A549 (cell line): ENCODE results near the gene RIPOR1. TPM values are rescaled to one million over a fixed set of nuclear protein-coding genes. Genes with fewer than 3 reads are reported as not detected.

Source experiments
- ATAC-seq, 2 experiments: fragments of 200-7000 bp in 1 of 2; fragments of >200 bp in 1 of 2; cut with Nextera tagmentation in 1 of 2; cut with Tn5 transposase in 1 of 2; 3 replicates each; pipeline versions ENCODE4 v1.8.0 to v1.9.1; 2018 to 2020; ENCODE audit warnings: mild to moderate bottlenecking in 1 of 2, moderate library complexity in 1 of 2
- CTCF ChIA-PET: fragments of 300-600 bp; sonication (Branson Sonifier 250); formaldehyde crosslinking; extraction: SDS; loops from one replicate; lab custom pipeline; 2021; ENCODE audit warnings: antibody characterized with exemption, inconsistent platforms; lab: Yijun Ruan, JAX
- POLR2A ChIA-PET: fragments of 350-600 bp; formaldehyde crosslinking; extraction: SDS; loops from one replicate; lab custom pipeline; 2021; ENCODE audit warnings: antibody characterized with exemption, inconsistent platforms; lab: Yijun Ruan, JAX
- DNase-seq, 2 experiments: peaks; one replicate each; pipeline versions ENCODE4 v3.0.0 to v3.0.0-alpha.2; 2011 to 2016; ENCODE audit warnings: low read depth in 1 of 2, low spot score in 1 of 2
- FAIRE-seq: peaks from 2 replicates; lab custom pipeline; 2011; peaks lifted over from hg19 to GRCh38; lab: Jason Lieb, UNC
- H3K27ac ChIP-seq, 2 experiments: fragments of >200 bp; sonication (Bioruptor Twin); formaldehyde crosslinking; 3 replicates each; pipeline ENCODE4 v1.5.1; 2016 to 2017
- H3K4me1 ChIP-seq: fragments of >200 bp; sonication (Bioruptor Twin); formaldehyde crosslinking; 3 replicates; pipeline ENCODE4 v1.6.1; 2016
- H3K4me2 ChIP-seq: fragments of >200 bp; sonication (Bioruptor Twin); formaldehyde crosslinking; 3 replicates; pipeline ENCODE4 v1.6.1; 2016
- H3K4me3 ChIP-seq: fragments of >200 bp; sonication (Bioruptor Twin); formaldehyde crosslinking; 3 replicates; pipeline ENCODE4 v1.5.1; 2016
- H3K9me3 ChIP-seq: fragments of >200 bp; sonication (Bioruptor Twin); formaldehyde crosslinking; 3 replicates; pipeline ENCODE4 v1.6.1; 2016
- BHLHE40 ChIP-seq: IDR thresholded peaks from 2 replicates; pipeline ENCODE4 v1.6.1; 2012; ENCODE audit warnings: low read depth, low read length, inconsistent platforms
- CHD4 ChIP-seq: fragments of 200-600 bp; sonication (generic); IDR thresholded peaks from 2 replicates; pipeline ENCODE4 v1.6.1; 2016; ENCODE audit warnings: antibody characterized with exemption, mild to moderate bottlenecking, borderline replicate concordance
- ELK1 ChIP-seq: fragments of 150-350 bp; IDR thresholded peaks from 2 replicates; pipeline ENCODE4 v1.6.1; 2014; ENCODE audit warnings: low read depth, mild to moderate bottlenecking, low read length
- EP300 ChIP-seq, 2 experiments: fragments of >200 bp; sonication (Bioruptor Twin); formaldehyde crosslinking; IDR thresholded peaks; 2 replicates in 1 of 2; 3 replicates in 1 of 2; pipeline ENCODE4 v1.6.1; 2016 to 2017
- ESRRA ChIP-seq: fragments of 150-350 bp; IDR thresholded peaks from 2 replicates; pipeline ENCODE4 v1.6.1; 2014; ENCODE audit warnings: mild to moderate bottlenecking, low read length, borderline replicate concordance
- FOSL2 ChIP-seq, 2 experiments: fragments of 450-650 bp in 1 of 2; fragments of >200 bp in 1 of 2; sonication (Bioruptor Twin) in 1 of 2; formaldehyde crosslinking; IDR thresholded peaks; 2 replicates each; pipeline versions ENCODE4 v1.5.0 to v1.6.1; 2016 to 2020; ENCODE audit warnings: mild to moderate bottlenecking in 1 of 2, moderate library complexity in 1 of 2
- HEYL ChIP-seq: fragments of 250-450 bp; sonication (Bioruptor Pico); IDR thresholded peaks from 2 replicates; pipeline ENCODE4 v1.8.0; 2021; ENCODE audit warnings: mild to moderate bottlenecking, moderate library complexity
- HOXA7 ChIP-seq: fragments of 250-450 bp; sonication (Bioruptor Pico); IDR thresholded peaks from 2 replicates; pipeline ENCODE4 v1.5.0; 2020; ENCODE audit warnings: mild to moderate bottlenecking, moderate library complexity
- HOXB13 ChIP-seq: fragments of 250-450 bp; sonication (Bioruptor Pico); IDR thresholded peaks from 2 replicates; pipeline ENCODE4 v1.5.0; 2020; ENCODE audit warnings: low read depth, mild to moderate bottlenecking, moderate library complexity
- JUN ChIP-seq, 2 experiments: fragments of >200 bp; sonication (Bioruptor Twin); formaldehyde crosslinking; IDR thresholded peaks; 2 replicates in 1 of 2; 3 replicates in 1 of 2; pipeline ENCODE4 v1.6.1; 2016 to 2017
- MAX ChIP-seq: IDR thresholded peaks from 2 replicates; pipeline ENCODE4 v1.6.1; 2012
- MYC ChIP-seq: IDR thresholded peaks from 2 replicates; pipeline ENCODE4 v1.6.1; 2012; ENCODE audit warnings: mild to moderate bottlenecking, inconsistent platforms, low read length, improper control_type of control experiment, borderline replicate concordance
- NR3C1 ChIP-seq: fragments of >200 bp; sonication (Bioruptor Twin); formaldehyde crosslinking; IDR thresholded peaks from 3 replicates; pipeline ENCODE4 v1.6.1; 2017
- POLR2AphosphoS2 ChIP-seq: conservative IDR thresholded peaks from 2 replicates; pipeline ENCODE4 v1.6.1; 2012; ENCODE audit warnings: low read length, improper control_type of control experiment, inconsistent platforms
- RFX5 ChIP-seq: fragments of 450-650 bp; IDR thresholded peaks from 2 replicates; pipeline ENCODE4 v1.7.1; 2014; ENCODE audit warnings: antibody characterized with exemption, mild to moderate bottlenecking, moderate library complexity
- SMC3 ChIP-seq: fragments of >200 bp; sonication (Bioruptor Twin); formaldehyde crosslinking; IDR thresholded peaks from 3 replicates; pipeline ENCODE4 v1.6.1; 2018; ENCODE audit warnings: inconsistent platforms
- ZFP36 ChIP-seq: fragments of 450-650 bp; IDR thresholded peaks from 2 replicates; pipeline ENCODE4 v1.6.1; 2014; ENCODE audit warnings: borderline replicate concordance; ENCODE audit not compliant: partially characterized antibody
- WGBS: methylation state at CpG from one replicate; pipeline ENCODE4 v1.1.6; 2017; ENCODE audit errors: missing lambda C conversion rate; 5-methylcytosine and 5-hydroxymethylcytosine counted together
- polyA plus RNA-seq, 4 experiments: library from polyadenylated mRNA; depleted of rRNA in 3 of 4; stranded (reverse); fragments of >200 nt; fragmentation: RNase III in 1 of 4; extraction: RNeasy Plus Mini Kit Qiagen cat#74134 plus additional on column Dnase treatment in 1 of 4; gene quantifications; 2 replicates in 3 of 4; 3 replicates in 1 of 4; pipeline ENCODE4 v1.2.3, GENCODE V29; 2011 to 2017
- TF ChIP-seq, protein P1 (sequence below): fragments of >200 bp; sonication (Bioruptor Twin); formaldehyde crosslinking; IDR thresholded peaks from 3 replicates; pipeline ENCODE4 v1.6.1; 2016
- TF ChIP-seq, protein P2 (sequence below): fragments of >200 bp; sonication (Bioruptor Twin); formaldehyde crosslinking; IDR thresholded peaks from 3 replicates; pipeline ENCODE4 v1.5.1; 2016

RIPOR1 gene
- polyA plus RNA-seq, 2 of the 4 experiments (the other 2 are of a cell fraction) = 7.2 to 23.0 TPM

DNA sequence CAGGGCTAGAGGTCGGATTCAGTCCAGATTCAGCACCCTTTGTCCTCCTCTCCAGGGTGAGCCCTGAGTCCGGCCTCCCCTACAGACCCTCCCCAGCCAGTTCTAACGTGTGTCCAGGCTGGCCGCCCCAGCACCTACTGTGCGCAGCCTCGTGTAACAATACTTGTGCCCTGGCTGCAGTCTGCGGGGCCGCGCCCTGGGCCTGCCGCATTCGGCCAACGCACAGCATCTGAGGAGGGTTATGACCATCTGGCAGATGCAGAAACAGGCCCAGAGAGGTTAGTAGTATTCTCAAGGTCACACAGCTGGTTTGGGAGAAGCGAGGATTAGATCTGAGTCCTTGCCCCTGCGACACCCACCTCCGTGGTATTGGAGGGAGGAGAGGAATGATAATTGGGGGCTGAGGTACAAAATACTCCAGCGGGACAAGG, 968 bp downstream of the RIPOR1 start:
- H3K4me1 ChIP-seq = peaks cover 50% of the 10 kb centered on the region
- ChIA-PET CTCF (interaction anchor here (0.9 to 22.1 kb wide), 8 partner anchors 7 to 138 kb away, joined by 3 to 301 read pairs (median 8); partner anchors contain the start of genes ATP6V0D1, CARMIL2 and CTCF), POLR2A (interaction anchor here (0.7 to 1.2 kb wide), 3 partner anchors 8 to 130 kb away, joined by 4 to 5 read pairs (median 4); partner anchors contain the start of gene ACD)
- peak; percentile 14 to 29; a peak in 3 of 6 replicates for ATAC-seq
- peak overlapping the region; percentile 73 for H3K4me3 ChIP-seq
- H3K9me3 ChIP-seq = no peaks in the 10 kb centered on the region
- H3K27ac ChIP-seq = peak overlapping the region; percentile 81 to 93
- no peak for TF ChIP-seq MYC
- no peak for TF ChIP-seq CHD4
- peak; percentile 31; the same call in 1 of the 2 replicates for TF ChIP-seq MAX
- no peak for TF ChIP-seq RFX5
- TF ChIP-seq JUN (IDR thresholded peaks at IDR 0.05) = peak in 1 of 2 experiments; percentile 31; a peak in 1 of 5 replicates
- peak; percentile 76 for TF ChIP-seq ZFP36
- no peak for FAIRE-seq
- no peak for DNase-seq
- WGBS = 7% methylated on average over 7 of the region's 16 CpGs
- peak overlapping the region; percentile 89 for H3K4me2 ChIP-seq

DNA sequence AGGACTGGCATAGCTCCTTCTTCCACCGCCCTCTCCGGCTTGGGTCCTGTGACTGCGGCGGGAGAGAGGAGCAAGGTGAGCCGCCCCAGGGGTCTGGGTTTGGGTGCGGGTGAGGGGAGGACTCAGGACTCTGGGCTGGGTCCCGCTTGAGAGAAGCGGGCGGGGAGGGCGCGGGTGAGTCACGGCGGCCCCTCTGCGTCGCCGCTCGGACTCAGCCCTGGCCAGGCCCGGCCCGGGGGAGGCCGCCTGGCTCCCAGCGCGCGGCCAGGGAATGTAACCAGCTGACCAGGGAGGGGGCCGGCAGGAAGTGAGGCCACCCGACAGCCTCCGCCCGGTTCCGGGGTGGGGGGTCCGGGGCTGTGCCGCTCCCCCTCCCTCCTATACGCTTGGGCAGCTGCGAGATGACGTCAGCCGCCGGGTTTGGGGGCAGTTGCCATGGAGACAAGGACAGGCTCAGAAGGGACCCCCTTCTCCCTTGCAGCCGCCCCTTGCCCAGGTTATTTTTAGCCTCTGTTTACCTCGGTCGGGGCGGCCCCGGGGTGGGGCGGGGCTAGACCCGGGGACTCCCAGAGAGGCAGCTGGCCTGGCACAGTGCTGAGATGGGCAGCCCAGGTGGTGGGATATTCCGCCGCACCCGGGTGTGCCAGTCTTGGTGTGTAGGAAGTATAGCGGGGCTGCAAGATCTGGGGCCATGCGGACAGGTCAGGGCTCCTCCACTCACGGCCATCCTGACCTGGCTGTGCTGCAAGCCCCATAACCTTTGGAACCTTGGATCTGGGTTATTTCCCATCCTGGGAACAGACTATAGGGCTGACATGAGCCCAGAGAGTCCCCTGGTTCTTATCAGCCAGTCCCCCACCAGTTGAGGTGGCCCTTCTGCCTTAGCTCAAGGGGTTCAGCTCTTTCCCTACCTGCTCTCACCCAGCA, 1.6 kb downstream of the RIPOR1 start:
- WGBS = 29% methylated on average over 20 of the region's 48 CpGs
- ChIA-PET POLR2A (interaction anchor here (0.7 to 1.2 kb wide), 3 partner anchors 9 to 130 kb away, joined by 4 to 5 read pairs (median 4); partner anchors contain the start of gene ACD), CTCF (interaction anchor here (0.6 to 22.1 kb wide), 10 partner anchors 7 to 137 kb away, joined by 3 to 301 read pairs (median 6); partner anchors contain the start of genes ATP6V0D1, CARMIL2 and CTCF)
- Histone ChIP-seq H3K4me2 (peak overlapping the region; percentile 89), H3K4me3 (peak overlapping the region; percentile 73), H3K4me1 (peaks cover 43% of the 10 kb centered on the region), H3K9me3 (no peaks in the 10 kb centered on the region), H3K27ac (peak overlapping the region; percentile 81 to 93)
- TF ChIP-seq HOXB13 (CRISPR knock-in tag) = no peak
- TF ChIP-seq, protein P1, sequence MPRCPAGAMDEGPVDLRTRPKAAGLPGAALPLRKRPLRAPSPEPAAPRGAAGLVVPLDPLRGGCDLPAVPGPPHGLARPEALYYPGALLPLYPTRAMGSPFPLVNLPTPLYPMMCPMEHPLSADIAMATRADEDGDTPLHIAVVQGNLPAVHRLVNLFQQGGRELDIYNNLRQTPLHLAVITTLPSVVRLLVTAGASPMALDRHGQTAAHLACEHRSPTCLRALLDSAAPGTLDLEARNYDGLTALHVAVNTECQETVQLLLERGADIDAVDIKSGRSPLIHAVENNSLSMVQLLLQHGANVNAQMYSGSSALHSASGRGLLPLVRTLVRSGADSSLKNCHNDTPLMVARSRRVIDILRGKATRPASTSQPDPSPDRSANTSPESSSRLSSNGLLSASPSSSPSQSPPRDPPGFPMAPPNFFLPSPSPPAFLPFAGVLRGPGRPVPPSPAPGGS = 0 out of 3 replicates have a peak, but pooled peaks have one; percentile 33
- no peak for TF ChIP-seq FOSL2 (IDR thresholded peaks at IDR 0.05)
- peak; percentile 55 for TF ChIP-seq FOSL2 (CRISPR knock-in tag; IDR thresholded peaks at IDR 0.05)
- TF ChIP-seq JUN (IDR thresholded peaks at IDR 0.05) = 0 out of 5 replicates have a peak, but pooled peaks of 1 of the 2 experiments have one; percentile 42
- DNase-seq = no peak
- FAIRE-seq = no peak
- ATAC-seq = peak; percentile 17 to 60; a peak in 3 of 6 replicates

DNA sequence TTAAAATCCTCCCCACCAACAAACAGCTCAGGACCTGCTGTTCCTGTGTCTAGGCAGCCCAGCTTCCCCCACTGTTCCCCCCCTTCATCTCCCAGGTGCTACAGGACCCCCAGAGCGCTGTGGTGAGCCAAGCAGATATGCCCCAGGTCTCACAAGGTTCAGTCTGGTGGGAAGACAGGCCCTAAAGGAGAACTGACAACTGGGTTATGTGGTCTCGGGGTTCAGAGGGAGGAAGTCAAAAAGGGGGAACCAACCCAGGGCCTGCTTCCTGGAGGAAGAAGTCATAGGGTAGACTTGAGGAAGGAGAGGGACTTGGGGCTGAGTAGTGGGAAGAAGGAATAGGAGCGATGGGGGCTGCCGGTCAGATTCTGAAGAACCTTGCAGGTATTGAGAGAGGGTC, 2.6 kb downstream of the RIPOR1 start:
- peak overlapping the region; percentile 89; the same call in 2 of the 3 replicates for H3K4me2 ChIP-seq
- CTCF ChIA-PET = interaction anchor here (0.6 to 22.1 kb wide), 10 partner anchors 8 to 394 kb away, joined by 3 to 301 read pairs (median 4); partner anchors contain the start of genes ACD, CARMIL2 and PARD6A
- POLR2A ChIA-PET = no interaction called here

More for the DNA sequence above, 2.6 kb downstream of the RIPOR1 start:
- Histone ChIP-seq H3K9me3 (no peaks in the 10 kb centered on the region), H3K4me1 (peaks cover 34% of the 10 kb centered on the region), H3K4me3 (no peak overlapping the region), H3K27ac (no peak overlapping the region)
- no peak for FAIRE-seq
- WGBS = 95% methylated on average over 4 of the region's 4 CpGs
- DNase-seq = no peak
- TF ChIP-seq HEYL (CRISPR knock-in tag) (no peak), NR3C1 (no peak), BHLHE40 (no peak), POLR2AphosphoS2 (no peak), SMC3 (no peak), EP300 (IDR thresholded peaks at IDR 0.05) (no peak), ELK1 (no peak), HOXA7 (no peak), ESRRA (no peak)
- TF ChIP-seq, protein P2, sequence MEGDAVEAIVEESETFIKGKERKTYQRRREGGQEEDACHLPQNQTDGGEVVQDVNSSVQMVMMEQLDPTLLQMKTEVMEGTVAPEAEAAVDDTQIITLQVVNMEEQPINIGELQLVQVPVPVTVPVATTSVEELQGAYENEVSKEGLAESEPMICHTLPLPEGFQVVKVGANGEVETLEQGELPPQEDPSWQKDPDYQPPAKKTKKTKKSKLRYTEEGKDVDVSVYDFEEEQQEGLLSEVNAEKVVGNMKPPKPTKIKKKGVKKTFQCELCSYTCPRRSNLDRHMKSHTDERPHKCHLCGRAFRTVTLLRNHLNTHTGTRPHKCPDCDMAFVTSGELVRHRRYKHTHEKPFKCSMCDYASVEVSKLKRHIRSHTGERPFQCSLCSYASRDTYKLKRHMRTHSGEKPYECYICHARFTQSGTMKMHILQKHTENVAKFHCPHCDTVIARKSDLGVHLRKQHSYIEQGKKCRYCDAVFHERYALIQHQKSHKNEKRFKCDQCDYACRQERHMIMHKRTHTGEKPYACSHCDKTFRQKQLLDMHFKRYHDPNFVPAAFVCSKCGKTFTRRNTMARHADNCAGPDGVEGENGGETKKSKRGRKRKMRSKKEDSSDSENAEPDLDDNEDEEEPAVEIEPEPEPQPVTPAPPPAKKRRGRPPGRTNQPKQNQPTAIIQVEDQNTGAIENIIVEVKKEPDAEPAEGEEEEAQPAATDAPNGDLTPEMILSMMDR = no peak
- no peak for ATAC-seq
